A549 (cell line): ENCODE measurements around the gene TMEM190. TPM values are rescaled to one million over a fixed set of nuclear protein-coding genes. Genes with fewer than 3 reads are reported as not detected.
"Not testable (repeated sequence)": the region's sequence is repeated elsewhere in the genome, so short reads cannot be mapped to it uniquely, and the experiment has no call there.

ENCODE experiments used
- ATAC-seq, 2 experiments: fragments of 200-7000 bp in 1 of 2; fragments of >200 bp in 1 of 2; cut with Nextera tagmentation in 1 of 2; cut with Tn5 transposase in 1 of 2; 3 replicates each; pipeline versions ENCODE4 v1.8.0 to v1.9.1; 2018 to 2020; ENCODE audit warnings: mild to moderate bottlenecking in 1 of 2, moderate library complexity in 1 of 2
- CTCF ChIA-PET: fragments of 300-600 bp; sonication (Branson Sonifier 250); formaldehyde crosslinking; extraction: SDS; loops from one replicate; lab custom pipeline; 2021; ENCODE audit warnings: antibody characterized with exemption, inconsistent platforms; lab: Yijun Ruan, JAX
- POLR2A ChIA-PET: fragments of 350-600 bp; formaldehyde crosslinking; extraction: SDS; loops from one replicate; lab custom pipeline; 2021; ENCODE audit warnings: antibody characterized with exemption, inconsistent platforms; lab: Yijun Ruan, JAX
- DNase-seq, 2 experiments: peaks; one replicate each; pipeline versions ENCODE4 v3.0.0 to v3.0.0-alpha.2; 2011 to 2016; ENCODE audit warnings: low read depth in 1 of 2, low spot score in 1 of 2
- FAIRE-seq: peaks from 2 replicates; lab custom pipeline; 2011; peaks lifted over from hg19 to GRCh38; lab: Jason Lieb, UNC
- H3K27ac ChIP-seq, 2 experiments: fragments of >200 bp; sonication (Bioruptor Twin); formaldehyde crosslinking; 3 replicates each; pipeline ENCODE4 v1.5.1; 2016 to 2017
- H3K4me1 ChIP-seq: fragments of >200 bp; sonication (Bioruptor Twin); formaldehyde crosslinking; 3 replicates; pipeline ENCODE4 v1.6.1; 2016
- H3K4me2 ChIP-seq: fragments of >200 bp; sonication (Bioruptor Twin); formaldehyde crosslinking; 3 replicates; pipeline ENCODE4 v1.6.1; 2016
- H3K4me3 ChIP-seq: fragments of >200 bp; sonication (Bioruptor Twin); formaldehyde crosslinking; 3 replicates; pipeline ENCODE4 v1.5.1; 2016
- H3K9me3 ChIP-seq: fragments of >200 bp; sonication (Bioruptor Twin); formaldehyde crosslinking; 3 replicates; pipeline ENCODE4 v1.6.1; 2016
- EP300 ChIP-seq, 2 experiments: fragments of >200 bp; sonication (Bioruptor Twin); formaldehyde crosslinking; IDR thresholded peaks; 2 replicates in 1 of 2; 3 replicates in 1 of 2; pipeline ENCODE4 v1.6.1; 2016 to 2017
- GATA3 ChIP-seq: IDR thresholded peaks from 2 replicates; pipeline ENCODE4 v1.6.1; 2012; ENCODE audit warnings: borderline replicate concordance
- HEYL ChIP-seq: fragments of 250-450 bp; sonication (Bioruptor Pico); IDR thresholded peaks from 2 replicates; pipeline ENCODE4 v1.8.0; 2021; ENCODE audit warnings: mild to moderate bottlenecking, moderate library complexity
- HOXA7 ChIP-seq: fragments of 250-450 bp; sonication (Bioruptor Pico); IDR thresholded peaks from 2 replicates; pipeline ENCODE4 v1.5.0; 2020; ENCODE audit warnings: mild to moderate bottlenecking, moderate library complexity
- JUN ChIP-seq, 2 experiments: fragments of >200 bp; sonication (Bioruptor Twin); formaldehyde crosslinking; IDR thresholded peaks; 2 replicates in 1 of 2; 3 replicates in 1 of 2; pipeline ENCODE4 v1.6.1; 2016 to 2017
- KDM5A ChIP-seq: fragments of 200-600 bp; sonication (generic); IDR thresholded peaks from 2 replicates; pipeline ENCODE4 v1.6.1; 2016; ENCODE audit warnings: antibody characterized with exemption, mild to moderate bottlenecking
- NFE2L2 ChIP-seq: fragments of 150-350 bp; conservative IDR thresholded peaks from 2 replicates; pipeline ENCODE4 v1.6.1; 2014; ENCODE audit warnings: low read length
- POLR2AphosphoS2 ChIP-seq: conservative IDR thresholded peaks from 2 replicates; pipeline ENCODE4 v1.6.1; 2012; ENCODE audit warnings: low read length, improper control_type of control experiment, inconsistent platforms
- RFX5 ChIP-seq: fragments of 450-650 bp; IDR thresholded peaks from 2 replicates; pipeline ENCODE4 v1.7.1; 2014; ENCODE audit warnings: antibody characterized with exemption, mild to moderate bottlenecking, moderate library complexity
- TP53 ChIP-seq: fragments of 250-450 bp; sonication (Bioruptor Pico); IDR thresholded peaks from 2 replicates; pipeline ENCODE4 v1.5.0; 2021; ENCODE audit warnings: mild to moderate bottlenecking, moderate library complexity
- ZFP36 ChIP-seq: fragments of 450-650 bp; IDR thresholded peaks from 2 replicates; pipeline ENCODE4 v1.6.1; 2014; ENCODE audit warnings: borderline replicate concordance; ENCODE audit not compliant: partially characterized antibody
- WGBS: methylation state at CpG from one replicate; pipeline ENCODE4 v1.1.6; 2017; ENCODE audit errors: missing lambda C conversion rate; 5-methylcytosine and 5-hydroxymethylcytosine counted together
- polyA plus RNA-seq, 4 experiments: library from polyadenylated mRNA; depleted of rRNA in 3 of 4; stranded (reverse); fragments of >200 nt; fragmentation: RNase III in 1 of 4; extraction: RNeasy Plus Mini Kit Qiagen cat#74134 plus additional on column Dnase treatment in 1 of 4; gene quantifications; 2 replicates in 3 of 4; 3 replicates in 1 of 4; pipeline ENCODE4 v1.2.3, GENCODE V29; 2011 to 2017
- TF ChIP-seq, protein P1 (sequence below): IDR thresholded peaks from 2 replicates; pipeline ENCODE4 v1.6.1; 2012
- TF ChIP-seq, protein P2 (sequence below): fragments of 250-450 bp; sonication (Bioruptor Pico); IDR thresholded peaks from 2 replicates; pipeline ENCODE4 v1.5.0; 2021; ENCODE audit warnings: mild to moderate bottlenecking, moderate library complexity, borderline replicate concordance

The TMEM190 gene
- polyA plus RNA-seq, 2 of the 4 experiments (the other 2 are of a cell fraction): 0.58 to 1.7 TPM

DNA sequence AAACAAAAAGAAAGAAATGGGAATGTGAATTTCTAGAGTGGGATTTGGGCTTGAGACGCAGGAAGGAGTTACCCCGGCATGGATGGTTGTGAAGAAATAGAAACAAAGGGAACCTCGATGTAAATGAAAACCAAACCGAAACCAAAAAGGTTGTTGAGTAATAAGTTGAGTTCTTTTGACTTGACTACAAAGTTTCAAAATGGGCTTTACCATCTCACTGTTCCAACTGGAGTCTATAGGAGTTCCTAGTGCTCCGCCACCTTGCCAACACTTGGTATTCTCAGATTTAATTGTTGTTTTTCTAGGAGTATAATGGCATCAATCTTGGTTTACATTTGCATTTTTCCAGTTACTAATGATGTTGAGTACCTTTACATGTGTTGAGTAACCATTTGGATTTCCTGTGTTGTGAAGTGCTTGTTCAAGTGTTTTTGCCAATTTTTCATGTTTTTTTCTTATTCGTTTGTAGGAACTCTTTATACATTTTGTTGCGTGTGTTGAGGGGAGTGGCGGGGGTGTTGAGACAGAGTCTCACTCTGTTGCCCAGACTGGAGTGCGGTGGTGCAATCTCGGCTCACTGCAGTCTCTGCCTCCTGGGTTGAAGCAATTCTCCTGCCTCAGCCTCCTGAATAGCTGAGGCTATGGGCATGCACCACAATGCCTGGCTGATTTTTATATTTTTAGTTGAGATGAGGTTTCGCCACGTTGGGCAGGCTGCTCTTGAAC is 21.7 kb downstream of the TMEM190 start:
- DNase-seq (no peak), ATAC-seq (peak in 1 of 2 experiments; percentile 9; a peak in 3 of 6 replicates)
- 91% methylated on average over 12 of the region's 12 CpGs for WGBS
- TF ChIP-seq TP53 (CRISPR knock-in tag): no peak
- peak; percentile 61 for TF ChIP-seq ZFP36
- no peak for TF ChIP-seq HEYL (CRISPR knock-in tag)
- TF ChIP-seq, all 56 proteins: peak for 1
- Histone ChIP-seq H3K4me3 (no peak overlapping the region), H3K4me2 (no peak overlapping the region), H3K27ac (no peak overlapping the region), H3K9me3 (no peaks in the 10 kb centered on the region), H3K4me1 (peaks cover 20% of the 10 kb centered on the region)
- ChIA-PET CTCF (interaction anchor here (1.2 to 5.3 kb wide), 4 partner anchors 20 to 106 kb away, joined by 4 to 23 read pairs (median 16); no protein-coding TSS in a partner anchor), POLR2A (interaction anchor here (0.7 to 2.2 kb wide), 3 partner anchors 9 to 103 kb away, joined by 3 to 9 read pairs (median 7); partner anchors contain the start of gene UBE2S)
- no peak for FAIRE-seq

DNA sequence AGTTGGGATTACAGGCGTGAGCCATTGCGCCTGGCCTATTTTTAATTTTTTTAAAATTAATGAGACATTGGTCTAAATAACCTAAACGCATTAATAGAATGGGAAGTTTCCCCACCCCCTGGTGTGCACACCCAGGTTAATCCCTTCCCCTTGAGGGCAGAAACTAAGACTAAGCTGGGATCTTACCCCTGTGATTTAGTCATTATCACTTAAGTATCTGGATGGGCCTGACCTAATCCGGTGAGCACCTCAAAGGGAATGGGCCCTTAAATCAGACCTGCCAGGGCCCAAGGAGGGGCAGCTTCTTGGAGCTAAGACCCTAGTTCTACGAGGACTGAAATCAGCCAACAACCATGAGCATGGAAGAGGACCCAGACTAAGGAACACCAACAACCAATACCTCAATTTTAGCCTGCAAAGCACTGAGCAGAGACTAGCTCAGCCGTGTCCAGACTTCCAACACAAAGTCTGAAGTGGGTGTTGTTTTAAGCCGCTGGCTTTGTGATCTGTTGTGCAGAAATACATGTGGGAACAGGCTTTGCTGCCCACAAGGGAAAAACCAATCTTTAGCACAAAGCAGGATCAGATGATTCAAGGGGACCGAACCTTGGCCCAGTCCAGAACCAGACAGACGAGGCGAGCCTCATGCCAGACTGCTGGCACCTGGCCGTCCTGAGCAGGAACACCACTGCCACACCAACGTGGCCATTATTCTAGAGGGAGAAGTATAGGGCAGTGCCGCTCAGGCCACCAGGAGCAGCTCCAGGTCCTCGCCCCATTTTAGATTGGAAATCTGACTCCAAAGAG is 23.9 kb downstream of the TMEM190 start:
- H3K4me3 ChIP-seq: no peak overlapping the region
- FAIRE-seq (no peak), ATAC-seq (peak; percentile 10 to 11; a peak in 3 of 6 replicates), DNase-seq (no peak)
- no peak overlapping the region for H3K4me2 ChIP-seq
- ChIA-PET CTCF (interaction anchor here (0.7 to 5.3 kb wide), 9 partner anchors 9 to 259 kb away, joined by 3 to 23 read pairs (median 6); no protein-coding TSS in a partner anchor), POLR2A (interaction anchor here (0.5 kb wide), 2 partner anchors 19 to 35 kb away, joined by 4 read pairs; no protein-coding TSS in a partner anchor)
- peaks cover 33% of the 10 kb centered on the region for H3K4me1 ChIP-seq
- WGBS: 88% methylated on average over 14 of the region's 14 CpGs
- no peaks in the 10 kb centered on the region for H3K9me3 ChIP-seq
- TF ChIP-seq, protein P1, sequence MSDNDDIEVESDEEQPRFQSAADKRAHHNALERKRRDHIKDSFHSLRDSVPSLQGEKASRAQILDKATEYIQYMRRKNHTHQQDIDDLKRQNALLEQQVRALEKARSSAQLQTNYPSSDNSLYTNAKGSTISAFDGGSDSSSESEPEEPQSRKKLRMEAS: 0 out of 2 replicates have a peak, but pooled peaks have one; percentile 4
- TF ChIP-seq RFX5 (no peak), EP300 (IDR thresholded peaks at IDR 0.05) (no peak)
- no peak overlapping the region for H3K27ac ChIP-seq

DNA sequence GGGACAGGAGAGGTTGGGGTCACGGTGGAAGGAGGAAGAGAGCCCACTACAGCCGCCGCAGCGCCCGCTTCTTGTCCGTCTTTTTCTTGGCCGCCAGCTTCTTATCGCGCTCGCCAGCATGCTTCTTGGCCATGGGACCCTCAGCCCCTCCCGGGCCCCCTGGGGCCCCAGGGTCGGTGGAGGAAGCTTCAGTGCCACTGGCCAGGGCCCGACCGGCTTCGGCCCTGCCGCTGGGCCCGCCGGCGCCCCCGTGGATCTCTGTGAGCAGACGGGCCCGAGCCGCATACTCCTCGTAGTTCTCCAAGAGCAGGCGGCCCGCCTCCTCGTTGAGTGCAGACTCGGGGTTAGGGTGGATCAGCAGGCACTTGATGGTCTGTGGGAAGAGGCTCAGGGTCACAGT is 24.8 kb downstream of the TMEM190 start:
- DNase-seq, ATAC-seq, H3K9me3 ChIP-seq, POLR2A ChIA-PET, FAIRE-seq, H3K4me3 ChIP-seq, H3K27ac ChIP-seq, H3K4me2 ChIP-seq: not testable (repeated sequence)
- peaks cover 42% of the 10 kb centered on the region for H3K4me1 ChIP-seq
- CTCF ChIA-PET: interaction anchor here (0.9 to 5.3 kb wide), 9 partner anchors 8 to 260 kb away, joined by 3 to 23 read pairs (median 4); no protein-coding TSS in a partner anchor
- 94% methylated on average over 16 of the region's 28 CpGs for WGBS

DNA sequence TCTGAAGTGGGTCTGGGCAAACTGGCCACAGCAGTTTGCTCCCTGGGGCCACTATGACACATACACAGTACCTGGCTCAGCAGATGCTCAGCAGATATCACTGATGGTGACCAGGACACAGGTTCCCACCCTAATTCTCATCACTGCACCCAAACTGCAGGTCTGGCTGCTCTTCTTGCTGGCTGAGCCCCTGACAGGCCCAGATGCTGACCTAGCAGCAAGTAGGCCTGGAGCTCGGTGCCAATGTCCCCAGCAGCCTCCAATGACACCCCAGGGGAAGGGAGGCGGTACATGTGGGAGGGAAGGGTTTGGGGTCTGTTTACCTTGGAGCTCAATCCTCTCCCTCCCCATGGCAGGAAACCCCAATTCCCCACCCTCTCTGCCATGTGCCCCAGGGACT is 25.9 kb downstream of the TMEM190 start:
- no peak for FAIRE-seq
- ChIA-PET POLR2A (interaction anchor here (0.8 to 1.0 kb wide), 2 partner anchors 9 to 143 kb away, joined by 3 to 6 read pairs; partner anchors contain the start of gene PPP6R1), CTCF (interaction anchor here (0.6 to 5.3 kb wide), 10 partner anchors 9 to 262 kb away, joined by 3 to 23 read pairs (median 5); no protein-coding TSS in a partner anchor)

More for the DNA sequence above, 25.9 kb downstream of the TMEM190 start:
- H3K4me3 ChIP-seq: no peak overlapping the region
- H3K9me3 ChIP-seq: no peaks in the 10 kb centered on the region
- TF ChIP-seq GATA3 (0 out of 2 replicates have a peak, but pooled peaks have one; percentile 14), NFE2L2 (no peak), POLR2AphosphoS2 (peak; percentile 52; the same call in 1 of the 2 replicates), KDM5A (no peak), JUN (IDR thresholded peaks at IDR 0.05) (0 out of 5 replicates have a peak, but pooled peaks of 1 of the 2 experiments have one; percentile 3), HOXA7 (peak; percentile 37; the same call in 1 of the 2 replicates)
- TF ChIP-seq, protein P2, sequence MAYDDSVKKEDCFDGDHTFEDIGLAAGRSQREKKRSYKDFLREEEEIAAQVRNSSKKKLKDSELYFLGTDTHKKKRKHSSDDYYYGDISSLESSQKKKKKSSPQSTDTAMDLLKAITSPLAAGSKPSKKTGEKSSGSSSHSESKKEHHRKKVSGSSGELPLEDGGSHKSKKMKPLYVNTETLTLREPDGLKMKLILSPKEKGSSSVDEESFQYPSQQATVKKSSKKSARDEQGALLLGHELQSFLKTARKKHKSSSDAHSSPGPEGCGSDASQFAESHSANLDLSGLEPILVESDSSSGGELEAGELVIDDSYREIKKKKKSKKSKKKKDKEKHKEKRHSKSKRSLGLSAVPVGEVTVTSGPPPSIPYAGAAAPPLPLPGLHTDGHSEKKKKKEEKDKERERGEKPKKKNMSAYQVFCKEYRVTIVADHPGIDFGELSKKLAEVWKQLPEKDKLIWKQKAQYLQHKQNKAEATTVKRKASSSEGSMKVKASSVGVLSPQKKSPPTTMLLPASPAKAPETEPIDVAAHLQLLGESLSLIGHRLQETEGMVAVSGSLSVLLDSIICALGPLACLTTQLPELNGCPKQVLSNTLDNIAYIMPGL (CRISPR knock-in tag): no peak
- TF ChIP-seq, all 56 proteins: peak for 4
- WGBS: 86% methylated on average over 2 of the region's 2 CpGs
- Histone ChIP-seq H3K4me2 (peak overlapping the region; percentile 5; the same call in 1 of the 3 replicates), H3K4me1 (peaks cover 43% of the 10 kb centered on the region), H3K27ac (peak overlapping the region in 1 of 2 experiments; percentile 32; a peak in 2 of 6 replicates)
- ATAC-seq (0 out of 6 replicates have a peak, but pooled peaks of 1 of the 2 experiments have one; percentile 3), DNase-seq (no peak)
